Neuronal stem cell (in vitro differentiated cells): Measurements from ENCODE around the gene PPCS. TPM values are rescaled to one million over a fixed set of nuclear protein-coding genes. Genes with fewer than 3 reads are reported as not detected.
A peak's percentile ranks its signal among the peaks of the same experiment; 100 is the strongest.

Experiments used
- DNase-seq: peaks from one replicate; pipeline ENCODE4 v3.0.0-alpha.2; 2013; ENCODE audit warnings: low spot score
- H2AFZ ChIP-seq: one replicate; pipeline ENCODE4 v1.6.1; 2013; ENCODE audit warnings: mild to moderate bottlenecking, low read length, inconsistent platforms
- H2AK5ac ChIP-seq: 2 replicates; pipeline ENCODE4 v1.6.1; 2013; ENCODE audit warnings: low read depth, mild to moderate bottlenecking, inconsistent platforms, low read length, moderate library complexity, mixed read lengths
- H2BK120ac ChIP-seq: 2 replicates; pipeline ENCODE4 v1.6.1; 2013; ENCODE audit warnings: low read depth, mild to moderate bottlenecking, inconsistent platforms, low read length, moderate library complexity, mixed read lengths
- H2BK12ac ChIP-seq: one replicate; pipeline ENCODE4 v1.6.1; 2013; ENCODE audit warnings: low read length, inconsistent platforms
- H2BK15ac ChIP-seq: 2 replicates; pipeline ENCODE4 v1.6.1; 2013; ENCODE audit warnings: mild to moderate bottlenecking, low read length, inconsistent platforms, mixed read lengths
- H2BK5ac ChIP-seq: one replicate; pipeline ENCODE4 v1.6.1; 2013; ENCODE audit warnings: inconsistent platforms, mild to moderate bottlenecking, low read length, moderate library complexity
- H3K14ac ChIP-seq: one replicate; pipeline ENCODE4 v1.6.1; 2013; ENCODE audit warnings: low read length, inconsistent platforms
- H3K18ac ChIP-seq: 2 replicates; pipeline ENCODE4 v1.6.1; 2013; ENCODE audit warnings: low read length, inconsistent platforms
- H3K23ac ChIP-seq: 2 replicates; pipeline ENCODE4 v1.6.1; 2013; ENCODE audit warnings: low read depth, mild to moderate bottlenecking, mixed read lengths, low read length, inconsistent platforms; ENCODE audit not compliant: poor library complexity
- H3K27ac ChIP-seq: replicated peaks from 3 replicates; pipeline ENCODE4 v1.5.1; 2013; ENCODE audit warnings: low read length, inconsistent platforms
- H3K27me3 ChIP-seq, 3 experiments: 2 replicates each; pipeline ENCODE4 v1.6.1; 2013; ENCODE audit warnings: low read length in 3 of 3, mild to moderate bottlenecking in 2 of 3, inconsistent platforms in 1 of 3, low read depth in 1 of 3, mixed read lengths in 1 of 3, moderate library complexity in 1 of 3; ENCODE audit not compliant: control insufficient read depth in 3 of 3, insufficient read depth in 3 of 3
- H3K36me3 ChIP-seq, 2 donors: replicated peaks in 1 of 2; 2 replicates each; pipeline ENCODE4 v1.6.1; 2013; ENCODE audit warnings: low read length in 2 of 2; ENCODE audit not compliant: control insufficient read depth in 2 of 2, insufficient read depth in 2 of 2
- H3K4ac ChIP-seq: 2 replicates; pipeline ENCODE4 v1.6.1; 2013; ENCODE audit warnings: inconsistent platforms, mild to moderate bottlenecking, low read length, moderate library complexity
- H3K4me1 ChIP-seq, 2 donors: 1 replicate in 1 of 2; 2 replicates in 1 of 2; pipeline ENCODE4 v1.6.1; 2013; ENCODE audit warnings: low read length in 2 of 2, low read depth in 1 of 2; ENCODE audit not compliant: control insufficient read depth in 2 of 2, insufficient read depth in 1 of 2
- H3K4me2 ChIP-seq: one replicate; pipeline ENCODE4 v1.6.1; 2013; ENCODE audit warnings: mild to moderate bottlenecking, low read length, inconsistent platforms; ENCODE audit not compliant: insufficient read depth, poor library complexity, severe bottlenecking
- H3K4me3 ChIP-seq, 2 donors: 2 replicates each; pipeline ENCODE4 v1.5.1; 2013; ENCODE audit warnings: low read length in 2 of 2, mild to moderate bottlenecking in 2 of 2, inconsistent platforms in 1 of 2, moderate library complexity in 1 of 2
- H3K79me1 ChIP-seq: one replicate; pipeline ENCODE4 v1.6.1; 2013; ENCODE audit warnings: low read depth, mild to moderate bottlenecking, inconsistent platforms, low read length, moderate library complexity
- H3K9ac ChIP-seq: one replicate; pipeline ENCODE4 v1.6.1; 2013; ENCODE audit warnings: mild to moderate bottlenecking, low read depth, low read length, inconsistent platforms; ENCODE audit not compliant: poor library complexity
- H3K9me3 ChIP-seq, 2 donors: replicated peaks in 1 of 2; 2 replicates each; pipeline versions ENCODE3 to v1.6.1; 2013; ENCODE audit warnings: low read length in 2 of 2, mild to moderate bottlenecking in 2 of 2, inconsistent platforms in 1 of 2, low read depth in 1 of 2, mixed read lengths in 1 of 2, moderate library complexity in 1 of 2; ENCODE audit not compliant: control insufficient read depth in 2 of 2, insufficient read depth in 1 of 2
- H4K8ac ChIP-seq: one replicate; pipeline ENCODE4 v1.6.1; 2013; ENCODE audit warnings: low read depth, mild to moderate bottlenecking, inconsistent platforms, low read length, moderate library complexity
- H4K91ac ChIP-seq: one replicate; pipeline ENCODE4 v1.6.1; 2013; ENCODE audit warnings: low read length, low read depth, mild to moderate bottlenecking, inconsistent platforms; ENCODE audit not compliant: poor library complexity
- WGBS, 2 donors: extraction: QIAGEN DNeasy Blood & Tissue Kit; methylation state at CpG; one replicate each; pipeline ENCODE4 v1.1.7; 2013; ENCODE audit warnings: missing lambda C conversion rate in 2 of 2, mixed read lengths in 1 of 2; ENCODE audit not compliant: insufficient read length in 2 of 2, insufficient replicate concordance in 1 of 2; ENCODE audit errors: extremely low coverage in 2 of 2; 5-methylcytosine and 5-hydroxymethylcytosine counted together
- polyA plus RNA-seq, 2 experiments: library from polyadenylated mRNA; stranded (reverse); fragments of 200-250 nt; gene quantifications; one replicate each; pipeline ENCODE4 v1.2.3, GENCODE V29; 2013

Gene PPCS
- polyA plus RNA-seq (2013, experiment 1 of 2) = 30.7 TPM
- 32.8 TPM for polyA plus RNA-seq (2013, experiment 2 of 2)

- no peaks in the 10 kb centered on the region for H3K9me3 ChIP-seq
- H3K36me3 ChIP-seq = peaks cover 0 to 25% of the 10 kb centered on the region in 2 donors
- H3K27ac ChIP-seq = peak within 1 kb of the TSS; percentile 55
- no CpG with 5 or more reads among the region's 66 CpGs for WGBS, 2 donors
- no peak within 1 kb of the TSS for H3K4ac ChIP-seq
- peak within 1 kb of the TSS; percentile 87 for H2AFZ ChIP-seq
- H3K4me3 ChIP-seq = peak within 1 kb of the TSS; percentile 68 to 86
- no peaks in the 10 kb centered on the region for H3K79me1 ChIP-seq
- peak within 1 kb of the TSS; percentile 83 for H3K14ac ChIP-seq
- H3K4me2 ChIP-seq = peak within 1 kb of the TSS; percentile 94
- peak within 1 kb of the TSS; percentile 96 for H2BK5ac ChIP-seq
- peak within 1 kb of the TSS; percentile 96 for H3K23ac ChIP-seq
- H3K4me1 ChIP-seq = peaks cover 5 to 10% of the 10 kb centered on the region in 2 donors
- H2BK120ac ChIP-seq = peak within 1 kb of the TSS; percentile 58
- H3K27me3 ChIP-seq = peaks cover 0 to 3% (median 0%) of the 10 kb centered on the region in 3 experiments
- peak within 1 kb of the TSS; percentile 90 for H2AK5ac ChIP-seq
- peak; percentile 78 for DNase-seq
- peak within 1 kb of the TSS; percentile 98 for H3K18ac ChIP-seq
- no peak within 1 kb of the TSS for H2BK15ac ChIP-seq
- H4K91ac ChIP-seq = no peak within 1 kb of the TSS
- no peak within 1 kb of the TSS for H2BK12ac ChIP-seq
- peak within 1 kb of the TSS; percentile 99 for H3K9ac ChIP-seq
- peak within 1 kb of the TSS; percentile 52 for H4K8ac ChIP-seq
These were observed at the start of gene PPCS, which contains the start of gene ZMYND12 for GRCh38 chr1:42456010-42456753. Gene PPCS, plus strand, starts transcription at chr1:42456543. Its CDS starts 23 bp downstream, at chr1:42456566. Gene ZMYND12, minus strand, starts transcription at chr1:42456022. Its CDS starts 25 bp downstream, at chr1:42455997.

GRCh38 chr1:42414551-42415496 lies 41.5 kb upstream of the PPCS start:
- H3K9ac ChIP-seq = peak overlapping the region; percentile 50
- no peak overlapping the region for H2AFZ ChIP-seq
- no peaks in the 10 kb centered on the region for H3K79me1 ChIP-seq
- no peak overlapping the region for H2AK5ac ChIP-seq
- H3K4me2 ChIP-seq = no peak overlapping the region
- no peak overlapping the region for H2BK15ac ChIP-seq
- no peak for DNase-seq
- no peaks in the 10 kb centered on the region for H3K36me3 ChIP-seq
- H2BK12ac ChIP-seq = no peak overlapping the region
- H4K91ac ChIP-seq = no peak overlapping the region
- no peak overlapping the region for H4K8ac ChIP-seq
- H3K27ac ChIP-seq = no peak overlapping the region
- H3K27me3 ChIP-seq = peaks cover 0 to 11% (median 0%) of the 10 kb centered on the region in 3 experiments
- H3K14ac ChIP-seq = no peak overlapping the region
- no peak overlapping the region for H3K23ac ChIP-seq
- no CpG with 5 or more reads among the region's 17 CpGs for WGBS, 2 donors
- H3K4ac ChIP-seq = no peak overlapping the region
- peak overlapping the region in 1 of 2 donors; percentile 60 for H3K4me3 ChIP-seq
- H2BK5ac ChIP-seq = no peak overlapping the region
- H3K9me3 ChIP-seq = no peaks in the 10 kb centered on the region
- H2BK120ac ChIP-seq = no peak overlapping the region
- peaks cover 0 to 2% of the 10 kb centered on the region in 2 donors for H3K4me1 ChIP-seq
- no peak overlapping the region for H3K18ac ChIP-seq

- peaks cover 0 to 21% (median 0%) of the 10 kb centered on the region in 3 experiments for H3K27me3 ChIP-seq
- no CpG with 5 or more reads among the region's 3 CpGs for WGBS, 2 donors
These were observed 39.2 kb upstream of the PPCS start for GRCh38 chr1:42417166-42417565.

More at GRCh38 chr1:42417166-42417565, 39.2 kb upstream of the PPCS start:
- no peak overlapping the region for H2BK15ac ChIP-seq
- no peak overlapping the region for H2AK5ac ChIP-seq
- no peak overlapping the region for H2AFZ ChIP-seq
- H3K4me1 ChIP-seq = peaks cover 0 to 4% of the 10 kb centered on the region in 2 donors
- H3K27ac ChIP-seq = no peak overlapping the region
- no peak overlapping the region for H3K18ac ChIP-seq
- no peak overlapping the region for H3K4me3 ChIP-seq
- H4K8ac ChIP-seq = no peak overlapping the region
- H2BK12ac ChIP-seq = no peak overlapping the region
- no peak overlapping the region for H4K91ac ChIP-seq
- no peak overlapping the region for H3K9ac ChIP-seq
- no peaks in the 10 kb centered on the region for H3K79me1 ChIP-seq
- H3K14ac ChIP-seq = no peak overlapping the region
- H3K23ac ChIP-seq = no peak overlapping the region
- H2BK120ac ChIP-seq = no peak overlapping the region
- no peaks in the 10 kb centered on the region for H3K36me3 ChIP-seq
- no peak overlapping the region for H2BK5ac ChIP-seq
- H3K4me2 ChIP-seq = no peak overlapping the region
- no peaks in the 10 kb centered on the region for H3K9me3 ChIP-seq
- no peak overlapping the region for H3K4ac ChIP-seq
- DNase-seq = no peak
